ENCODE results near the gene RPS8. TPM values are rescaled to one million over a fixed set of nuclear protein-coding genes. Genes with fewer than 3 reads are reported as not detected.

RPS8 gene
- total RNA-seq, 1 experiment from 2014 or later, result 2,296 TPM

GRCh38 chr1:44739307-44740178 lies 35.8 kb upstream of the RPS8 start, which contains the start of gene KIF2C:
KIF2C (plus strand) TSS chr1:44739837; CDS start chr1:44739933, 96 bp downstream.
- peak within 1 kb of the TSS; percentile 75 to 95 for H3K4me3 ChIP-seq (replicated peaks in 1 of 2; ENCODE audit: low read depth in 1 of 2, low read length in 2 of 2)
- peak within 1 kb of the TSS; percentile 85 for H3K4me2 ChIP-seq (ENCODE audit: low read length)
- H2AFZ ChIP-seq (ENCODE audit: low read depth, low read length, poor library complexity, severe bottlenecking), result no peak within 1 kb of the TSS
- CTCF ChIA-PET, result no interaction called here
- H4K20me1 ChIP-seq (ENCODE audit: insufficient read depth), result no peaks in the 10 kb centered on the region
- H3K27me3 ChIP-seq (ENCODE audit: insufficient read depth, low read length), result no peaks in the 10 kb centered on the region
- POLR2A ChIA-PET, result interaction anchor here (1.0 to 1.1 kb wide), 2 partner anchors 13 to 18 kb away, joined by 3 to 6 read pairs; no protein-coding TSS in a partner anchor
- H3K79me2 ChIP-seq (ENCODE audit: insufficient read depth, low read length), result peaks cover 44% of the 10 kb centered on the region
- peak; percentile 96 for DNase-seq (ENCODE audit: low read depth, low spot score)
- no TSS peak for BruUV-seq (replicated peaks)
- intact Hi-C loops (cut with micrococcal nuclease), result loop anchor here (1.0 kb wide), 1 partner anchor 8 kb away; the partner anchor contains the start of gene RNU5D-1
- H3K9me3 ChIP-seq (ENCODE audit: control insufficient read depth in 1 of 2, insufficient read depth in 1 of 2, low read depth in 1 of 2, low read length in 2 of 2), result no peaks in the 10 kb centered on the region
- RAD21 ChIA-PET (ENCODE audit: low non-redundant PET in 1 of 2, low total read pairs in 2 of 2, uncharacterized antibody in 2 of 2, unreplicated experiment in 2 of 2), result no interaction called here
- H3K36me3 ChIP-seq (ENCODE audit: control insufficient read depth in 1 of 2, insufficient read depth in 2 of 2, low read length in 2 of 2), result peaks cover 4 to 30% of the 10 kb centered on the region in 2 experiments; a peak in 2 of 4 replicates
- peak within 1 kb of the TSS; percentile 65 for H3K27ac ChIP-seq (ENCODE audit: low read depth, low read length)
- peaks cover 5 to 23% of the 10 kb centered on the region in 2 experiments; a peak in 3 of 4 replicates for H3K4me1 ChIP-seq (ENCODE audit: control insufficient read depth in 1 of 2, insufficient read depth in 2 of 2, low read length in 2 of 2)
- H3K9ac ChIP-seq (ENCODE audit: low read length), result peak within 1 kb of the TSS; percentile 97
- peak; percentile 98 for ATAC-seq
- H3K9me2 ChIP-seq (ENCODE audit: insufficient read depth), result no peaks in the 10 kb centered on the region
- TF ChIP-seq ELF1 (IDR thresholded peaks at IDR 0.05; ENCODE audit: borderline replicate concordance, low read depth) (no peak; the same call in 1 of the 2 replicates), MAX (IDR thresholded peaks at IDR 0.05) (peak; percentile 80), EZH2 (IDR thresholded peaks at IDR 0.05) (no peak), ZFX (IDR thresholded peaks at IDR 0.05) (no peak), YY1 (IDR thresholded peaks at IDR 0.05; ENCODE audit: extremely low read depth, insufficient replicate concordance, low read depth, low read length) (peak; percentile 62), REST (IDR thresholded peaks at IDR 0.05; ENCODE audit: low read depth) (no peak), POLR2A (IDR thresholded peaks at IDR 0.05; ENCODE audit: borderline replicate concordance, extremely low read depth, insufficient read depth, insufficient read length) (peak; percentile 98), CBX3 (IDR thresholded peaks at IDR 0.05; ENCODE audit: low read depth) (peak; percentile 57; the same call in 1 of the 2 replicates), ATF3 (IDR thresholded peaks at IDR 0.05) (no peak), ZNF274 (IDR thresholded peaks at IDR 0.05; ENCODE audit: low read depth, low read length) (no peak), TCF7L2 (IDR thresholded peaks at IDR 0.05; ENCODE audit: borderline replicate concordance, extremely low read depth, insufficient read depth, insufficient read length) (peak; percentile 19), SRF (IDR thresholded peaks at IDR 0.05; ENCODE audit: low read depth) (no peak), SIN3A (IDR thresholded peaks at IDR 0.05; ENCODE audit: low read depth) (peak; percentile 100), FOSL1 (IDR thresholded peaks at IDR 0.05; ENCODE audit: low read depth) (no peak), CTCF (IDR thresholded peaks at IDR 0.05 in 2 of 3, conservative IDR thresholded peaks at IDR 0.05 in 1 of 3; ENCODE audit: borderline replicate concordance in 1 of 3, insufficient read depth in 1 of 3, low read depth in 2 of 3, low read length in 2 of 3) (no peak), EGR1 (IDR thresholded peaks at IDR 0.05; ENCODE audit: low read depth) (peak; percentile 83), JUND (IDR thresholded peaks at IDR 0.05) (no peak), POLR2AphosphoS5 (IDR thresholded peaks at IDR 0.05; ENCODE audit: low read depth, low read length) (peak; percentile 99), EZH2phosphoT487 (IDR thresholded peaks at IDR 0.05; ENCODE audit: borderline replicate concordance) (no peak)

All from HCT116 (cell line).